H1 (cell line): Measurements from ENCODE around the gene PDRG1. TPM values are rescaled to one million over a fixed set of nuclear protein-coding genes. Genes with fewer than 3 reads are reported as not detected.

Source experiments
- CTCF ChIA-PET: fragments of 300-600 bp; sonication (Branson Sonifier 250); formaldehyde crosslinking; loops from one replicate; lab custom pipeline; 2021; ENCODE audit not compliant: partially characterized antibody; lab: Charles Lee
- POLR2A ChIA-PET: fragments of 300-600 bp; sonication (Branson Sonifier 250); formaldehyde crosslinking; loops from one replicate; lab custom pipeline; 2021; ENCODE audit warnings: inconsistent platforms; ENCODE audit not compliant: partially characterized antibody; lab: Charles Lee
- DNase-seq, 2 experiments: peaks; one replicate each; pipeline versions ENCODE4 v3.0.0 to v3.0.0-alpha.2; 2010 to 2022; ENCODE audit warnings: low spot score in 2 of 2, low read depth in 1 of 2, mixed read lengths in 1 of 2
- FAIRE-seq: peaks from 2 replicates; lab custom pipeline; 2011; peaks lifted over from hg19 to GRCh38; lab: Jason Lieb, UNC
- H2AFZ ChIP-seq: 2 replicates; pipeline ENCODE4 v1.8.1; 2012; ENCODE audit warnings: low read length, inconsistent platforms
- H2AK5ac ChIP-seq: 2 replicates; pipeline ENCODE4 v1.6.1; 2013; ENCODE audit warnings: low read depth, low read length
- H2BK120ac ChIP-seq: replicated peaks from 2 replicates; pipeline ENCODE3; 2013; ENCODE audit warnings: low read depth, low read length, inconsistent platforms
- H2BK12ac ChIP-seq: 2 replicates; pipeline ENCODE4 v1.6.1; 2013; ENCODE audit warnings: low read depth, low read length
- H2BK15ac ChIP-seq: 2 replicates; pipeline ENCODE4 v1.6.1; 2013; ENCODE audit warnings: low read length
- H2BK20ac ChIP-seq: 2 replicates; pipeline ENCODE4 v1.6.1; 2013; ENCODE audit warnings: low read length
- H2BK5ac ChIP-seq: 2 replicates; pipeline ENCODE4 v1.6.1; 2013; ENCODE audit warnings: low read depth, low read length
- H3K14ac ChIP-seq: 2 replicates; pipeline ENCODE4 v1.6.1; 2013; ENCODE audit warnings: inconsistent platforms; ENCODE audit not compliant: insufficient read length
- H3K18ac ChIP-seq: 2 replicates; pipeline ENCODE4 v1.6.1; 2013; ENCODE audit warnings: low read length; ENCODE audit errors: extremely low read depth
- H3K23ac ChIP-seq: 2 replicates; pipeline ENCODE4 v1.6.1; 2013; ENCODE audit warnings: inconsistent platforms; ENCODE audit not compliant: insufficient read length
- H3K23me2 ChIP-seq: 2 replicates; pipeline ENCODE4 v1.6.1; 2013; ENCODE audit warnings: low read depth, low read length
- H3K27ac ChIP-seq: 2 replicates; pipeline ENCODE4 v1.6.1; 2011; ENCODE audit warnings: low read depth, low read length, inconsistent platforms
- H3K27me3 ChIP-seq, 4 experiments: replicated peaks in 1 of 4; 1 replicate in 1 of 4; 2 replicates in 3 of 4; pipeline versions ENCODE4 v1.6.1 to v1.8.1; 2011 to 2013; ENCODE audit warnings: low read length in 3 of 4, mild to moderate bottlenecking in 3 of 4, inconsistent platforms in 2 of 4, mixed read lengths in 2 of 4, moderate library complexity in 1 of 4; ENCODE audit not compliant: control insufficient read depth in 3 of 4, insufficient read depth in 3 of 4; ENCODE audit errors: extremely low read depth in 1 of 4
- H3K36me3 ChIP-seq, 4 experiments: 2 replicates each; pipeline versions ENCODE4 v1.6.1 to v1.8.1; 2011 to 2013; ENCODE audit warnings: mild to moderate bottlenecking in 4 of 4, low read length in 3 of 4, moderate library complexity in 2 of 4, control low read depth in 1 of 4, inconsistent platforms in 1 of 4; ENCODE audit not compliant: insufficient read depth in 4 of 4, control insufficient read depth in 2 of 4
- H3K4ac ChIP-seq: replicated peaks from 2 replicates; pipeline ENCODE3; 2013; ENCODE audit warnings: low read length, low read depth, mixed read lengths, inconsistent platforms; ENCODE audit not compliant: insufficient read length
- H3K4me1 ChIP-seq, 4 experiments: replicated peaks in 1 of 4; 1 replicate in 1 of 4; 2 replicates in 3 of 4; pipeline versions ENCODE4 v1.6.1 to v1.8.1; 2011 to 2013; ENCODE audit warnings: low read length in 3 of 4, inconsistent platforms in 2 of 4, mixed read lengths in 1 of 4; ENCODE audit not compliant: insufficient read depth in 4 of 4, control insufficient read depth in 3 of 4
- H3K4me2 ChIP-seq, 2 experiments: 2 replicates each; pipeline versions ENCODE4 v1.6.1 to v1.8.1; 2011 to 2013; ENCODE audit warnings: low read depth in 2 of 2, low read length in 2 of 2, control low read depth in 1 of 2, inconsistent platforms in 1 of 2, mild to moderate bottlenecking in 1 of 2; ENCODE audit not compliant: insufficient read depth in 1 of 2
- H3K4me3 ChIP-seq, 4 experiments: fragments of 200-600, 300-600 bp in 1 of 4; sonication (generic), shearing (Covaris generic), sonication (Bioruptor Twin) in 1 of 4; 2 replicates each; pipeline versions ENCODE4 v1.5.1 to v1.8.1; 2011 to 2016; ENCODE audit warnings: low read length in 4 of 4, low read depth in 3 of 4, control low read depth in 2 of 4, inconsistent platforms in 2 of 4, mild to moderate bottlenecking in 2 of 4, mixed read lengths in 1 of 4, moderate library complexity in 1 of 4; ENCODE audit not compliant: insufficient read depth in 2 of 4; ENCODE audit errors: extremely low read depth in 1 of 4
- H3K56ac ChIP-seq: replicated peaks from 2 replicates; pipeline ENCODE3; 2013; ENCODE audit warnings: low read depth, mild to moderate bottlenecking, mixed read lengths, low read length, inconsistent platforms; ENCODE audit not compliant: insufficient read length
- H3K79me1 ChIP-seq: 2 replicates; pipeline ENCODE4 v1.6.1; 2013; ENCODE audit warnings: low read depth, low read length, control low read depth
- H3K79me2 ChIP-seq, 2 experiments: 2 replicates each; pipeline versions ENCODE4 v1.6.1 to v1.8.1; 2012 to 2013; ENCODE audit warnings: low read length in 2 of 2, mild to moderate bottlenecking in 2 of 2, inconsistent platforms in 1 of 2; ENCODE audit not compliant: insufficient read depth in 2 of 2, control insufficient read depth in 1 of 2
- H3K9ac ChIP-seq, 4 experiments: replicated peaks in 1 of 4; 1 replicate in 1 of 4; 2 replicates in 3 of 4; pipeline versions ENCODE4 v1.6.1 to v1.8.1; 2011 to 2013; ENCODE audit warnings: low read depth in 3 of 4, low read length in 3 of 4, control low read depth in 2 of 4, mild to moderate bottlenecking in 2 of 4, moderate library complexity in 2 of 4, inconsistent platforms in 1 of 4; ENCODE audit errors: extremely low read depth in 1 of 4
- H3K9me3 ChIP-seq, 2 experiments: 2 replicates each; pipeline versions ENCODE4 v1.6.1 to v1.8.1; 2012 to 2013; ENCODE audit warnings: mild to moderate bottlenecking in 2 of 2, moderate library complexity in 2 of 2, control low read depth in 1 of 2, inconsistent platforms in 1 of 2, low read depth in 1 of 2, low read length in 1 of 2, mixed read lengths in 1 of 2; ENCODE audit not compliant: insufficient read depth in 2 of 2
- H4K20me1 ChIP-seq, 2 experiments: replicated peaks in 1 of 2; 2 replicates each; pipeline versions ENCODE3 to v1.8.1; 2011 to 2013; ENCODE audit warnings: inconsistent platforms in 2 of 2, low read length in 2 of 2, mild to moderate bottlenecking in 1 of 2; ENCODE audit not compliant: insufficient read depth in 2 of 2, control insufficient read depth in 1 of 2
- H4K5ac ChIP-seq: 2 replicates; pipeline ENCODE4 v1.6.1; 2013; ENCODE audit warnings: low read length, low read depth, mixed read lengths, inconsistent platforms; ENCODE audit not compliant: insufficient read length
- H4K8ac ChIP-seq: 2 replicates; pipeline ENCODE4 v1.8.0; 2013; ENCODE audit warnings: mild to moderate bottlenecking, moderate library complexity, low read length, inconsistent platforms; ENCODE audit not compliant: insufficient read depth; ENCODE audit errors: extremely low read depth
- H4K91ac ChIP-seq: replicated peaks from 2 replicates; pipeline ENCODE3; 2013; ENCODE audit warnings: low read length, mixed read lengths, inconsistent platforms; ENCODE audit not compliant: insufficient read length
- EGR1 ChIP-seq: IDR thresholded peaks from 2 replicates; pipeline ENCODE4 v1.6.1; 2011; ENCODE audit warnings: low read depth, low read length, borderline replicate concordance
- TAF7 ChIP-seq: optimal IDR thresholded peaks from 2 replicates; pipeline ENCODE3; 2011; ENCODE audit warnings: low read depth, mild to moderate bottlenecking, inconsistent platforms, low read length, moderate library complexity, borderline replicate concordance
- WGBS, 2 experiments: shearing (Covaris generic) in 1 of 2; methylation state at CpG; one replicate each; pipeline versions ENCODE4 v1.1.6 to v1.1.7; 2013 to 2015; ENCODE audit warnings: low lambda C conversion rate in 2 of 2, mixed read lengths in 2 of 2, inconsistent platforms in 1 of 2, low coverage in 1 of 2, missing lambda C conversion rate in 1 of 2; ENCODE audit not compliant: insufficient replicate concordance in 2 of 2, insufficient coverage in 1 of 2, insufficient read length in 1 of 2; ENCODE audit errors: extremely low coverage in 1 of 2, missing lambda C conversion rate in 1 of 2; 5-methylcytosine and 5-hydroxymethylcytosine counted together
- polyA plus RNA-seq, 7 experiments: library from polyadenylated mRNA; depleted of rRNA in 3 of 7; stranded (reverse) in 5 of 7; unstranded in 2 of 7; fragments of >200 nt in 5 of 7; fragments of 200-250 nt in 2 of 7; gene quantifications; 1 replicate in 5 of 7; 2 replicates in 1 of 7; 4 replicates in 1 of 7; pipeline versions ENCODE4 v1.2.1 to v1.2.3, GENCODE V29; 2011 to 2013; ENCODE audit warnings: missing spikeins in 2 of 7, mixed read lengths in 2 of 7
- total RNA-seq: library from RNA; stranded (reverse); fragmentation: NEBNext Ultra II Directional; extraction: Animal tissue kit (Norgen Biotek cat#: 25700); gene quantifications from 2 replicates; pipeline ENCODE4 v1.2.1, GENCODE V29; 2021

Gene PDRG1
- total and polyA plus RNA-seq, 2 of the 8 experiments (the other 6 are each of a cell fraction or from before 2014, with no cell fraction given): 14.2 to 20.8 TPM

- no peak overlapping the region for H2BK20ac ChIP-seq
- no peak overlapping the region for H2BK120ac ChIP-seq
- POLR2A ChIA-PET: interaction anchor here (0.9 to 1.3 kb wide), 3 partner anchors 14 to 80 kb away, joined by 3 to 6 read pairs (median 3); partner anchors contain the start of gene PDRG1
- H3K14ac ChIP-seq: no peak overlapping the region
- no peak overlapping the region for H3K4me3 ChIP-seq
- H2BK12ac ChIP-seq: no peak overlapping the region
- H3K4me1 ChIP-seq: peaks cover 0 to 8% (median 4%) of the 10 kb centered on the region in 4 experiments; a peak in 6 of 7 replicates
- no peak overlapping the region for H2BK5ac ChIP-seq
- no peaks in the 10 kb centered on the region for H3K23me2 ChIP-seq
- H3K4ac ChIP-seq: no peak overlapping the region
- no peak overlapping the region for H2AFZ ChIP-seq
- no peak overlapping the region for H3K56ac ChIP-seq
- no peak for FAIRE-seq
- no peaks in the 10 kb centered on the region for H4K20me1 ChIP-seq
- DNase-seq: no peak
- CTCF ChIA-PET: interaction anchor here (1.7 to 6.5 kb wide), 4 partner anchors 11 to 93 kb away, joined by 7 to 71 read pairs (median 34); partner anchors contain the start of gene PDRG1
- peaks cover 2 to 12% (median 6%) of the 10 kb centered on the region in 4 experiments; a peak in 4 of 7 replicates for H3K27me3 ChIP-seq
- H3K9me3 ChIP-seq: no peaks in the 10 kb centered on the region
- no peak overlapping the region for H3K4me2 ChIP-seq
- H2BK15ac ChIP-seq: no peak overlapping the region
- H3K79me1 ChIP-seq: no peaks in the 10 kb centered on the region
- H3K27ac ChIP-seq: no peak overlapping the region
- H3K36me3 ChIP-seq: no peaks in the 10 kb centered on the region
- no peak overlapping the region for H3K18ac ChIP-seq
- H4K8ac ChIP-seq: no peak overlapping the region
- no peak overlapping the region for H3K23ac ChIP-seq
- H2AK5ac ChIP-seq: no peak overlapping the region
- TF ChIP-seq TAF7 (no peak), EGR1 (peak; percentile 27; the same call in 1 of the 2 replicates)
- 91% methylated on average over 1 of the region's 1 CpG; no CpG with 5 or more reads in 1 of the 2 experiments for WGBS, 2 experiments
- H4K5ac ChIP-seq: no peak overlapping the region
- H3K79me2 ChIP-seq: no peaks in the 10 kb centered on the region
- H3K9ac ChIP-seq: no peak overlapping the region
- H4K91ac ChIP-seq: no peak overlapping the region
These were observed 14.0 kb downstream of the PDRG1 start for GRCh38 chr20:31937820-31938219.
